MM.1S (cell line): ENCODE results near the gene PSMG2.

Source experiments
- EZH2 ChIP-seq: fragments of 300-600 bp; sonication (generic); optimal IDR thresholded peaks from 2 replicates; pipeline ENCODE3; 2017; ENCODE audit warnings: low read depth, mild to moderate bottlenecking, antibody characterized with exemption, low read length, mixed read lengths
- TF ChIP-seq, protein P1 (sequence below): fragments of 300-600 bp; sonication (generic); IDR thresholded peaks from 2 replicates; pipeline ENCODE4 v1.5.1; 2016; ENCODE audit warnings: antibody characterized with exemption, low read length, mixed read lengths

DNA sequence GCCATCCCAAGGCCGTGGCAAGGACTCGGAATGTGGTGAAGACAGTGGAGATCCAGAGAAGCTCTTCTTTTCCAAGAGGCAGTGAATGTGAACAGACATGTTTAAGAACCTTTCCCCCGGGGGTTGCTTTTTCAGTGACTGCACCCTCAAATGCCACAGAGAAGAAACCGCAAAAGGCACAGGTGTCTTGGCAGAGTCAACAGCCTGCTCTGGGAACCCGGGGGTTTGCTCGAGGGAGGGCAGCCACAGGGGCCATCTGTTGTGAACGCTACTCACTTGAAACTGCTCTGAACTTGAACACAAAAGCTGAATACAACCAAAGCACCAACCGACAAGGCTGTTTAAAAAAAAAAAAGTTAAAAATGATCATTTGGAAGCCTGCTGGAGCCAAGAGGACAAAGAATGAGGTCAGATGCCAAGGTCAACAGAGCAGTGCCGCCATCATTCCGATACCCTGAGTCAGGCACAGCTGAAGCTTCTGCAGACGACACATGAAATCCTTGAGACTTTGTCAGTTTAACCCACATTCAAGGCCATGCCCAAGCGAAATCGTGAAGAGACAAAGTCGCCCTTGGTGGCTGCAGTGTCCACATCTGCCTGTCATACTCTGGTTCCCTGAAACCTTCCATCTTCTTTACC lies 47.4 kb downstream of the PSMG2 start:
- TF ChIP-seq, protein P1, sequence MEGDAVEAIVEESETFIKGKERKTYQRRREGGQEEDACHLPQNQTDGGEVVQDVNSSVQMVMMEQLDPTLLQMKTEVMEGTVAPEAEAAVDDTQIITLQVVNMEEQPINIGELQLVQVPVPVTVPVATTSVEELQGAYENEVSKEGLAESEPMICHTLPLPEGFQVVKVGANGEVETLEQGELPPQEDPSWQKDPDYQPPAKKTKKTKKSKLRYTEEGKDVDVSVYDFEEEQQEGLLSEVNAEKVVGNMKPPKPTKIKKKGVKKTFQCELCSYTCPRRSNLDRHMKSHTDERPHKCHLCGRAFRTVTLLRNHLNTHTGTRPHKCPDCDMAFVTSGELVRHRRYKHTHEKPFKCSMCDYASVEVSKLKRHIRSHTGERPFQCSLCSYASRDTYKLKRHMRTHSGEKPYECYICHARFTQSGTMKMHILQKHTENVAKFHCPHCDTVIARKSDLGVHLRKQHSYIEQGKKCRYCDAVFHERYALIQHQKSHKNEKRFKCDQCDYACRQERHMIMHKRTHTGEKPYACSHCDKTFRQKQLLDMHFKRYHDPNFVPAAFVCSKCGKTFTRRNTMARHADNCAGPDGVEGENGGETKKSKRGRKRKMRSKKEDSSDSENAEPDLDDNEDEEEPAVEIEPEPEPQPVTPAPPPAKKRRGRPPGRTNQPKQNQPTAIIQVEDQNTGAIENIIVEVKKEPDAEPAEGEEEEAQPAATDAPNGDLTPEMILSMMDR = no peak
- TF ChIP-seq EZH2 = no peak
